Gastrocnemius medialis (tissue), 4 donors: ENCODE results near the gene SPECC1. TPM values are rescaled to one million over a fixed set of nuclear protein-coding genes. Genes with fewer than 3 reads are reported as not detected.

Experiments used
- ATAC-seq, 2 donors: fragments of 150-250 bp; one replicate each; pipeline ENCODE4 v1.9.1; 2016
- DNase-seq, 2 donors: peaks; one replicate each; pipeline ENCODE4 v3.0.0-alpha.2; 2019
- H3K27ac ChIP-seq, 4 donors: fragments of 200-600 bp; sonication (generic); 1 replicate in 1 of 4; 2 replicates in 3 of 4; pipeline ENCODE4 v1.5.1; 2016 to 2018; ENCODE audit warnings: mild to moderate bottlenecking in 2 of 4, moderate library complexity in 1 of 4
- H3K27me3 ChIP-seq, 3 donors: fragments of 200-600 bp; sonication (generic) in 2 of 3; 1 replicate in 1 of 3; 2 replicates in 2 of 3; pipeline versions ENCODE4 v1.5.1 to v1.6.0; 2016 to 2019; ENCODE audit warnings: mild to moderate bottlenecking in 1 of 3, moderate library complexity in 1 of 3
- H3K36me3 ChIP-seq, 2 donors: fragments of 200-600 bp; sonication (generic) in 1 of 2; one replicate each; pipeline ENCODE4 v1.5.1; 2017 to 2018
- H3K4me1 ChIP-seq, 2 donors: fragments of 200-600 bp; sonication (generic) in 1 of 2; one replicate each; pipeline ENCODE4 v1.5.1; 2016 to 2017; ENCODE audit warnings: mild to moderate bottlenecking in 2 of 2
- H3K4me3 ChIP-seq, 4 donors: fragments of 200-600 bp; sonication (generic) in 3 of 4; 1 replicate in 1 of 4; 2 replicates in 3 of 4; pipeline ENCODE4 v1.5.1; 2016 to 2019; ENCODE audit warnings: mild to moderate bottlenecking in 2 of 4
- H3K9me3 ChIP-seq, 3 donors: fragments of 200-600 bp; sonication (generic) in 2 of 3; 1 replicate in 1 of 3; 2 replicates in 2 of 3; pipeline ENCODE4 v1.5.1; 2016 to 2019
- CTCF ChIP-seq, 5 experiments: fragments of 450-650 bp in 3 of 5; fragments of 200-600 bp in 2 of 5; sonication (generic) in 2 of 5; IDR thresholded peaks in 4 of 5; conservative IDR thresholded peaks in 1 of 5; 1 replicate in 4 of 5; 2 replicates in 1 of 5; pipeline ENCODE4 v1.5.1; 2016 to 2019; ENCODE audit warnings: antibody characterized with exemption in 5 of 5, mild to moderate bottlenecking in 3 of 5, moderate library complexity in 3 of 5
- POLR2A ChIP-seq, 2 donors: fragments of 450-650 bp; IDR thresholded peaks; one replicate each; pipeline ENCODE4 v1.6.1; 2017; ENCODE audit warnings: antibody characterized with exemption in 2 of 2, mild to moderate bottlenecking in 2 of 2, moderate library complexity in 2 of 2
- in situ Hi-C, 4 donors: fragments of 200-750 bp; cut with MboI; loops; one replicate each; pipeline versions ENCODE4 v1.15.0 to v1.8.0; 2017; ENCODE audit warnings: low sequenced_read_pairs in 4 of 4
- intact Hi-C: fragments of 100-400 bp; cut with DNase I; formaldehyde crosslinking; loops from one replicate; pipeline ENCODE4 v1.15.1; 2023; ENCODE audit warnings: low total_unique reads
- total RNA-seq, 4 donors: library from RNA; depleted of rRNA; stranded (reverse); fragments of >200 nt; gene quantifications; one replicate each; pipeline versions ENCODE4 v1.1.0 to v1.2.3, GENCODE V29; 2016

SPECC1 gene
- total RNA-seq, 4 donors from 2014 or later: 6.1 to 17.9 (median 9.5) TPM

GRCh38 chr17:20154286-20155000 lies 145.3 kb downstream of the SPECC1 start:
- Histone ChIP-seq H3K9me3 (no peaks in the 10 kb centered on the region), H3K36me3 (no peaks in the 10 kb centered on the region), H3K27ac (no peak overlapping the region), H3K27me3 (peaks cover 16 to 20% (median 16%) of the 10 kb centered on the region in 3 donors), H3K4me1 (peaks cover 6 to 14% of the 10 kb centered on the region in 2 donors), H3K4me3 (no peak overlapping the region)
- ATAC-seq: no peak
- in situ Hi-C loops: no loop called here
- no peak for DNase-seq
- no peak for TF ChIP-seq POLR2A (IDR thresholded peaks at IDR 0.05)
- no peak for TF ChIP-seq CTCF (IDR thresholded peaks at IDR 0.05 in 4 of 5, conservative IDR thresholded peaks at IDR 0.05 in 1 of 5)
- intact Hi-C loops: no loop called here

GRCh38 chr17:20155258-20156195 lies 146.4 kb downstream of the SPECC1 start:
- in situ Hi-C loops: no loop called here

GRCh38 chr17:20156196-20157000 lies 147.2 kb downstream of the SPECC1 start:
- TF ChIP-seq CTCF (IDR thresholded peaks at IDR 0.05 in 4 of 5, conservative IDR thresholded peaks at IDR 0.05 in 1 of 5) (no peak), POLR2A (IDR thresholded peaks at IDR 0.05) (no peak)
- Histone ChIP-seq H3K27me3 (peaks cover 16 to 20% (median 16%) of the 10 kb centered on the region in 3 donors), H3K4me1 (peaks cover 6 to 14% of the 10 kb centered on the region in 2 donors), H3K4me3 (peak overlapping the region; percentile 54 to 74 (median 62)), H3K27ac (no peak overlapping the region), H3K36me3 (no peaks in the 10 kb centered on the region), H3K9me3 (no peaks in the 10 kb centered on the region)
- intact Hi-C loops: no loop called here
- in situ Hi-C loops: no loop called here
- no peak for DNase-seq
- peak; percentile 42 to 45 for ATAC-seq

More at GRCh38 chr17:20155258-20156195, 146.4 kb downstream of the SPECC1 start:
- TF ChIP-seq CTCF (IDR thresholded peaks at IDR 0.05 in 4 of 5, conservative IDR thresholded peaks at IDR 0.05 in 1 of 5): no peak
- TF ChIP-seq POLR2A (IDR thresholded peaks at IDR 0.05): no peak
- DNase-seq (peak; percentile 79), ATAC-seq (peak; percentile 89)
- Histone ChIP-seq H3K36me3 (no peaks in the 10 kb centered on the region), H3K27ac (no peak overlapping the region), H3K9me3 (no peaks in the 10 kb centered on the region), H3K4me3 (peak overlapping the region; percentile 54 to 74 (median 62)), H3K27me3 (peaks cover 16 to 20% (median 16%) of the 10 kb centered on the region in 3 donors), H3K4me1 (peaks cover 6 to 14% of the 10 kb centered on the region in 2 donors)
- intact Hi-C loops: no loop called here

GRCh38 chr17:20157001-20157310 lies 147.8 kb downstream of the SPECC1 start:
- no peaks in the 10 kb centered on the region for H3K9me3 ChIP-seq
- DNase-seq (no peak), ATAC-seq (no peak)
- TF ChIP-seq CTCF (IDR thresholded peaks at IDR 0.05 in 4 of 5, conservative IDR thresholded peaks at IDR 0.05 in 1 of 5) (no peak), POLR2A (IDR thresholded peaks at IDR 0.05) (no peak)
- H3K4me1 ChIP-seq: peaks cover 6 to 14% of the 10 kb centered on the region in 2 donors
- H3K36me3 ChIP-seq: no peaks in the 10 kb centered on the region
- no peak overlapping the region for H3K27ac ChIP-seq
- intact Hi-C loops (no loop called here), in situ Hi-C loops (no loop called here)
- peaks cover 16 to 20% (median 16%) of the 10 kb centered on the region in 3 donors for H3K27me3 ChIP-seq
- peak overlapping the region in 2 of 4 donors; percentile 54 to 74 for H3K4me3 ChIP-seq
